AG04449 (cell line): ENCODE data around the gene PDE4B.

ENCODE experiments used
- CTCF ChIA-PET: fragments of 350-600 bp; formaldehyde crosslinking; extraction: SDS; loops from one replicate; lab custom pipeline; 2021; ENCODE audit warnings: antibody characterized with exemption; lab: Yijun Ruan, JAX
- POLR2A ChIA-PET: fragments of 400-600, 350-600 bp; formaldehyde crosslinking; extraction: SDS; loops from one replicate; lab custom pipeline; 2020; ENCODE audit warnings: antibody characterized with exemption, inconsistent platforms; lab: Yijun Ruan, JAX
- DNase-seq: peaks from one replicate; pipeline ENCODE4 v3.0.0-alpha.2; 2010; ENCODE audit warnings: low read depth, low spot score
- H3K4me3 ChIP-seq: 2 replicates; pipeline ENCODE4 v1.5.1; 2011; ENCODE audit warnings: low read depth, mild to moderate bottlenecking, control low read depth, low read length
- TF ChIP-seq, protein P1 (sequence below): IDR thresholded peaks from one replicate; pipeline ENCODE4 v1.5.1; 2011; ENCODE audit warnings: mild to moderate bottlenecking, moderate library complexity, low read length, control low read depth, inconsistent platforms; ENCODE audit not compliant: insufficient read depth; ENCODE audit errors: missing control alignments

PDE4B gene

DNA sequence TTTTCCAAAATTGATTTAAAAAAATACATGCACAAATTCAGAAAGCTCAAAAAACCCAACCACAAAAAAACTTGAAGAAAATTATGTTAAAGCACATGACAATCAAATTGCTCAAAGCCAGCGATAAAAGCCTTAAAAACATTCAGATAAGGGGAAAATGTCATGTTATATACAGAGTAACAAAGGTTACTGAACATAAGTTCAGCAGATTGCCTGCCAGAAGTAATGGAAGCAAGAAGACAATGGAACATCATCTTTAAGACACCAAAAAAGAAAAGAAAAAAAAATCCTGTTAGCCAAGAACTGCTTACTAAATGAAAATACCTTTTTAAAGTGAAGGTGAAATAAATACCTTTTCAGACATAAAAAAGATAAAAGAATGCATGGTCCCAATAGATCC is 594.0 kb downstream of the PDE4B start:
- TF ChIP-seq, protein P1, sequence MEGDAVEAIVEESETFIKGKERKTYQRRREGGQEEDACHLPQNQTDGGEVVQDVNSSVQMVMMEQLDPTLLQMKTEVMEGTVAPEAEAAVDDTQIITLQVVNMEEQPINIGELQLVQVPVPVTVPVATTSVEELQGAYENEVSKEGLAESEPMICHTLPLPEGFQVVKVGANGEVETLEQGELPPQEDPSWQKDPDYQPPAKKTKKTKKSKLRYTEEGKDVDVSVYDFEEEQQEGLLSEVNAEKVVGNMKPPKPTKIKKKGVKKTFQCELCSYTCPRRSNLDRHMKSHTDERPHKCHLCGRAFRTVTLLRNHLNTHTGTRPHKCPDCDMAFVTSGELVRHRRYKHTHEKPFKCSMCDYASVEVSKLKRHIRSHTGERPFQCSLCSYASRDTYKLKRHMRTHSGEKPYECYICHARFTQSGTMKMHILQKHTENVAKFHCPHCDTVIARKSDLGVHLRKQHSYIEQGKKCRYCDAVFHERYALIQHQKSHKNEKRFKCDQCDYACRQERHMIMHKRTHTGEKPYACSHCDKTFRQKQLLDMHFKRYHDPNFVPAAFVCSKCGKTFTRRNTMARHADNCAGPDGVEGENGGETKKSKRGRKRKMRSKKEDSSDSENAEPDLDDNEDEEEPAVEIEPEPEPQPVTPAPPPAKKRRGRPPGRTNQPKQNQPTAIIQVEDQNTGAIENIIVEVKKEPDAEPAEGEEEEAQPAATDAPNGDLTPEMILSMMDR: no peak

GRCh38 chr1:66388913-66389312 is 596.2 kb downstream of the PDE4B start:
- no peak for DNase-seq
- H3K4me3 ChIP-seq: no peak overlapping the region
- ChIA-PET CTCF (no interaction called here), POLR2A (no interaction called here)
- TF ChIP-seq, protein P1: no peak

More for the DNA sequence above, 594.0 kb downstream of the PDE4B start:
- no peak overlapping the region for H3K4me3 ChIP-seq
- ChIA-PET POLR2A (no interaction called here), CTCF (no interaction called here)
- DNase-seq: no peak

DNA sequence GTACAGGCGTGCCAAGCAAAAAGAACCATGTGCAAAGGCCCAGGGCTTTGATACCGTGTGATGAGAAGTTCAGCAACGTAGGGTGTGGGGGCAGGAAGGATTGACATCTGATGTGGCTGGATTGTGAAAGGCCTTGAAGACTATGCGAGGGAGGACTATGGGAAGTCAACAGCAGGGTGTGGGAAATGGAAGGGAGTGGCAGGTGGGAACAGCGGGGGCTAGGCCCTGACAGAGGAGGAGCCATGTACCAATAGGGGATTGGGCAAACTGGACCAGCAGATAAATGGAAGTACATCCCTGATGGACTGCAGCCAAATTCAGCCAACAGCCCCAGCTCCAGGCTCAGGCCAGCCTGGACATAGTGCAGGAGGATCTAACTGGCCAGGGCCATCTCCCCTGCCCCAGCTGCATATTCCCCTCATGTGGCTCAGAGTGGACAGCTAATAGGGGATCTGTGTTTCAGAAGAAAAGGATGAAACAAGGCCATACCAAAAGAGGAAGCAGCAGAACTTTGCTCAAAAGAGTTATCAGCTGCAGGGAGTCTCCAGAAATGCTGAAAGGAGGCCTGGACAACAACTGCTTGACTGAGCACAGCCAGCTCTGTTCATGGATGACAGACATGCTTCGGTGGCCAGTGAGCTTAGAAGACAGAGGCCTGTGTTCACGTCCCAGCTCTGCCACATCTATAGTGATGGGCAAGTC is 601.0 kb downstream of the PDE4B start:
- ChIA-PET POLR2A (no interaction called here), CTCF (interaction anchor here (1.2 to 1.6 kb wide), 3 partner anchors 9 to 140 kb away, joined by 3 read pairs; no protein-coding TSS in a partner anchor)
- no peak for DNase-seq
- TF ChIP-seq, protein P1: no peak
- H3K4me3 ChIP-seq: no peak overlapping the region

- DNase-seq: no peak
- TF ChIP-seq, protein P1: no peak
- H3K4me3 ChIP-seq: no peak overlapping the region
- ChIA-PET POLR2A (interaction anchor here (0.9 kb wide), 1 partner anchor 63 kb away, joined by 3 read pairs; no protein-coding TSS in a partner anchor), CTCF (interaction anchor here (1.2 to 1.6 kb wide), 2 partner anchors 8 to 10 kb away, joined by 3 read pairs; no protein-coding TSS in a partner anchor)
Observed at GRCh38 chr1:66394603-66395002, 601.9 kb downstream of the PDE4B start.

DNA sequence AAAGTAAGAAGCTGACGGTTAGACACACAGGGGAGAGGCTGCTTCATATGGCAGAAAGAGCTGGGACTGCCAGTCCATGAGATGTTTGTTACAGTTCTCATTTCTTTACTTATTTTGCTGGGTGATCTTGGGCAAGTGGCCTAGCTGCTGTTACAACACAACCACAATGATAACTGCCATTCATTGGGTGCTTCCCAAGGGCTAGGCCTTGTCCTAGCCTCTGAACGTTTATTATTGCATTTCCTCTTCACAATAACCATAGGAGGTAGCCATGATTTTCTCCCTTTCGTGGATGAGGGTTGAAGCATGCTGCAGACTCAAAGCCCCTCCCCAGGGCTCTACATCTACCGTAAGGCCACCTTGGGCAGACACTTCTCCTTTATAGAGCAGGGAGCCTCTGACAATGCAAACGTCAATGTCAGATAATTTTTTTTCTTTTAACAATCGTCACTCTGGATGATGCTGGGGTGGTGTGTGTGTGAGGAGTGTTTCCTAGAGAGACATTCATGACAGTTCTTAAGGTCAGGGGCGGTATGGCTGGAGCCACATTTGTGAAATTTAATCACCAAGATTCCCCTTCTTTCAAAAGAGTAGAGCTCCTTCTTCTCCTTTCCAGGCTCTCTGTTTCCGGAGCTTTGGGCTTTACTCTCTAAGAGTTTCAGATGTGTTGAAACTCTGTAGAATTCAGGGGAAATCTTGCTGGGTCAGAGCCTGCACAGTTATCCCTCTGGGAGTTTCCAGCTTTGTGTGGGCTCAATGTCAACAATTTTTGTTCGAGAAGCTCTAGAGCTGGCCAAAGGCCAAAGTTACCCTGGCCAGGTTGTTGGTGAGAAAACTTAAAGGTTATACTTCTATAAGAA is 602.7 kb downstream of the PDE4B start:
- no peak overlapping the region for H3K4me3 ChIP-seq
- DNase-seq: no peak
- TF ChIP-seq, protein P1: no peak
- ChIA-PET CTCF (interaction anchor here (1.4 kb wide), 1 partner anchor 39 kb away, joined by 3 read pairs; no protein-coding TSS in a partner anchor), POLR2A (interaction anchor here (0.9 kb wide), 1 partner anchor 64 kb away, joined by 3 read pairs; no protein-coding TSS in a partner anchor)
